T-helper 2 cell (primary cell): Measurements from ENCODE around the gene KCNA4.
"Not testable (repeated sequence)": the region's sequence is repeated elsewhere in the genome, so short reads cannot be mapped to it uniquely, and the experiment has no call there.

Experiments used
- DNase-seq, 5 experiments: peaks; one replicate each; pipeline versions ENCODE4 v3.0.0 to v3.0.0-alpha.2; 2012 to 2022
- total RNA-seq, 2 donors: gene quantifications; one replicate each; lab custom pipeline; 2026; lab: John Stamatoyannopoulos, UW

The KCNA4 gene
- total RNA-seq = 0 to 0.07 reads per million in 2 donors

- no peak for DNase-seq
Measured at GRCh38 chr11:30016588-30017363, at the start of gene KCNA4. KCNA4 (minus strand) TSS chr11:30017030; CDS start chr11:30012678, 4,352 bp downstream.

- DNase-seq = no peak
Measured at GRCh38 chr11:30062103-30062502, 45.3 kb upstream of the KCNA4 start.

DNA sequence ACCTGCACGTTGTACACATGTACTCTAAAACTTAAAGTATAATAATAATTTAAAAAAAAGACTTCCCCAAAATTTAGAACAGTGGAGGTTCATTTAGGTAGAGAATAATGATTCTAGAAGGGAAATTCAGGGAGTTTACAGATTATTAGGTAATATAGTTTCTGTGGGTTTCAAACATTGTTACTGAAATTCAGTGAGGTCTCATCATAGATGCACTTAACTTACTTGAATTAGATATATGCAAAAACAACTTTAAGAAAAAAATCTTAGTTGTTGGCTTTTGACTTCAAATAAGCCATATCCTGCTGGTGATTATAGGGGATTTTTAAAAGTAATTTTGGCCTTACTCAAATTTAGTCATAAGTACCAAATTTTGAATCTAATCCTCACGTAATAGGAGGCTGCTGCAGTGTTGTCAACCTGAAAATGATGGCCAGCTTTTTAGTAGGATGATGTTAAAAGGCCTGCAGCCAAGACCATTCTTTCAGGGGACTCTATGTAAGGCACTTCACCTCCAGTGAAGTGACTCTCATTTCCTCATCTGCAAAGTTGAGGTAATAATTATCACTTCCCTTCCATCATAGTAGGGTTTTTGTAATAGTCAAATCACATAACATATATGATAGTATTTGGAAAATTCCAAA, 42.5 kb upstream of the KCNA4 start:
- DNase-seq = no peak

GRCh38 chr11:30049214-30049613, 32.4 kb upstream of the KCNA4 start:
- DNase-seq = no peak

DNA sequence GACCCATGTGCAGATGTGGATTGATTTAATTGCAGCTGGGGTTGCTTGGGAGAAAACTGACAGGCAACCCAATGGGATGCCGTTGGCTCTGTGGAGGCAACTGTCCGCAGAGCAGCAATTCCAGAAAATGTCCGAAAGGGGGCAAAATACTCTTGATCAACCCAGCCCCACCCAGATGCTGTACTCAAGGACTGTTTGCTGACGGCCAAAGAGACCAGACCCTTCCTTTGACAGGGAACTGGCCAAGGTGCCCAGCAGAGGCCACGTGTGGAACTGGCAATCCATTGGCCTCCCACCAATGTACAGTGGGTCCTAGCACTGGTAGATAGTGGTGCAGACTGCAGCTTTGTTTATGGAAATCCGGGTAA, 29.7 kb upstream of the KCNA4 start:
- DNase-seq = no peak

DNA sequence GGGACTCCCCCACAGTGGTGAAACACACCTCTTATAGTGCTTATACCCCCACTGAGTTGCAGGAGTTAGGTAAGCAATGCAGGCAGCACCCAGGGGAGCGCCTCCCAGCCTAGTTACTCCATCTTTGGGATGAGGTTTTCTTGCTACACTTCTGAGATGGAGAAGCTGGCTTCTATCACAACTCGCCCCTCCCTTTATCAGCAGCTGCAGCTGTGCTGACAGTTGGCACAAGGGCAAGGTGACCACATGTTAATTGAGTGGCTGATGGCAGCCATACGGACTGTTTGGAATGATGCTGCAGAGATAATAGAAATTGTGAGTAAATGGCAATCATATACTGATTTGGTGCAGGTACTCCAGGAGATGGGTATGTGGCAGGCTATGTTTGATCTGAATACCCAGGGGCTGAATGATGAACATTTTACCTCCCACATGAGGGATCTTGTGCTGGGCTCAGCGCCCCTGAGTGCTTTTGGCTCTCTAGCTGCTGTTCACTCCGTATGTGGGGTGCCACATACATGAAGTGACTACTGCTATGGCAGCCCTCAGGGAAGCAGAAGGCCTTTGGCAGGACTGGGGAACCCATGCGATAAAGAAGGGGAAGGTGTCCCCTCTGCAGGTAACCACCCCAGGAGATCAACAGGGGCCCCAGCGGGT, 29.2 kb upstream of the KCNA4 start:
- DNase-seq = no peak

DNA sequence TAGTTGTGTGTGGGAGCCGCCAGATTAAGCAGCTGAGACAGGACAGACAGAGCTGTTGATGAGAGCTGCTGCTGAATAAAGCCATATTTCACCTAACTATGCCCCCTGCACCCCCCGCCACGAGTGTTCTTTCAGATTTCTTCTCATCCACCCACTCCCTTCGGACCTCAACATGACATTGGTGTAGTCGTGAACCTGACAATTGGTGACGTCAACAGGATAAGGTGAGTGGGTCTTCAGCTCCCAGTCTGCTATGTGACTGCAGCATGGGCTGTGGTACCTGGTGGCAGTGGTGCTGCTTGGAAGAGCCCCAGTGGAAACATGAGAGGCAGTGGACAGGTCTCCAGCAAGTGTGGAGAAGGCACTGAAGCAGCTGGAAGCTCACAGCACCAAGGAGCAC, 28.3 kb upstream of the KCNA4 start:
- no peak for DNase-seq

- no peak for DNase-seq
Measured at GRCh38 chr11:30041171-30041570, 24.3 kb upstream of the KCNA4 start.

- not testable (repeated sequence) for DNase-seq
Measured at GRCh38 chr11:30034746-30035145, 17.9 kb upstream of the KCNA4 start.

GRCh38 chr11:30034166-30034565, 17.3 kb upstream of the KCNA4 start:
- not testable (repeated sequence) for DNase-seq

DNA sequence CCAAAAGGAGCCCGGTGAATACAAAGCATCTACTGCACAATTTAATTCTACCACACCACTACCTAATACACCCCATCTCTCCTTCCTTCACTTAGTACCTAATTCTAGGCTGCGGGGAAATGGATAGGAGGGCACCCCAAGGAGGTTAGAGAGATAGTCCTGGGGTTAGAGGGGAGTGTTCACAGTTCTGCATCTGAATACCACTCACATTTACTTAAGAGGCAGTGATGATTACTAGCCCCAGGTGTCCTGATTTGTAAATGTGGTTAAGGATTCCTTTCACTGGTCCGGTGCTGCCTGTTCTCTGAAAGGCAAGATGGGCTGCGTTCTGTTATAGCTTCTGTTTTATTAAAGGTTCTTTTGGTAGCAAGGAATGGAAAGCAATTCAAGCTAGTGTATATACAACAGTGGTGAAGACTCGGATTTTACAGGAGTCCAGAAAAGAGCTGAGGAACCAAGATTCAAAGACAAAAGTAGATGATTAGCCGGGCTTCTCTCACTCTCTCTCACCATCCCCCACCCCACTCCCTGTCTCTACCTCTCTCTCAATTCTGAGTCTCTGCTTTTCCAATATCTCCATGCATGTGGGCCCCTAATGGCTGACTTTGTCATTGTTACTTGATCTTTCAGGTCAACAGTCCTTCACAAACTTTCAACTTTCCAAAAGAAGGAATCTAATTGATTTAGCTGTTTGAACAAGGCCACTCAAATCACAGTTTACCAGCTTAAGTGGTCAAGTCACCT, 8.7 kb upstream of the KCNA4 start:
- DNase-seq = no peak

DNA sequence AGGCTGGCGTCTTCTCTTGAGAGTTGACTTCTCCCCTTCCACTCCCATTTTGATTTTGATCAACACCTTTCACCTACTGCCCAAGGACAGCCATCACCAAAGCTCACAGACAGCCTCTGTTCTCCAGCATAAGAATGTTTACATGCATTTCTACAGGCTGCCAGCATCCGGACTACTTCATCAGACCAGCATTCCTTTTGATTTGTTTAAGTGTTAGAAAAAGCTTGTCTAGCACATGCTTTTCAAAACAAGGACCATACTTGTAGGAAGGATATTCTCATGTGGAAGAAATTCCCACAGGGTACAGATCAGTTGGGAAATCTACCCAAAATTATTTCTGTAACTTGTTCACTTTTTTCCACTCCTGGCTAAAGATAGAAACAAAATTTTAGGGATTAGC, 6.2 kb upstream of the KCNA4 start:
- no peak for DNase-seq

- DNase-seq = no peak
Measured at GRCh38 chr11:30019481-30019880, 2.7 kb upstream of the KCNA4 start.

DNA sequence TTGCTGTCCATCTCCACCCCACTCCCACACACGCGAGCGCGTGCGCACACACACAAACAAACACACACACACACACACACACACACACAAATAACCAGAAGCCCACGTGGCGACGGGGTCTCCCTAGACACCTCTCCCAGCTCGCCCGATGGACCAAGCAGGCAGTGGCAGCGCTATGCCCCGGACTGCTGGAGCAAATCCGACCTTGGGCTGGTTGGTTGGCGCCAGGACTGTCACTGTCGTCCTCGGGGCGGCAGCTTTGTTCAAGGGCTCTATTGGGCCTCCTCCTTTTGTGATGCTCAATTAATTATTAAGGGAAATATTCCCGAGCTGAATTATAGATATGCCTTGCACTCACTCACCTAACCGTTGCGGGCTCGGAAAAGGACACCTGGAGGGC, 1.7 kb upstream of the KCNA4 start:
- no peak for DNase-seq

- DNase-seq = no peak
Measured at GRCh38 chr11:30017445-30017895, 640 bp upstream of the KCNA4 start.

- no peak for DNase-seq
Measured at GRCh38 chr11:30015725-30016412, 961 bp downstream of the KCNA4 start.

- no peak for DNase-seq
Measured at GRCh38 chr11:30012346-30012745, 4.5 kb downstream of the KCNA4 start.

- DNase-seq = no peak
Measured at GRCh38 chr11:30009060-30009459, 7.8 kb downstream of the KCNA4 start.

DNA sequence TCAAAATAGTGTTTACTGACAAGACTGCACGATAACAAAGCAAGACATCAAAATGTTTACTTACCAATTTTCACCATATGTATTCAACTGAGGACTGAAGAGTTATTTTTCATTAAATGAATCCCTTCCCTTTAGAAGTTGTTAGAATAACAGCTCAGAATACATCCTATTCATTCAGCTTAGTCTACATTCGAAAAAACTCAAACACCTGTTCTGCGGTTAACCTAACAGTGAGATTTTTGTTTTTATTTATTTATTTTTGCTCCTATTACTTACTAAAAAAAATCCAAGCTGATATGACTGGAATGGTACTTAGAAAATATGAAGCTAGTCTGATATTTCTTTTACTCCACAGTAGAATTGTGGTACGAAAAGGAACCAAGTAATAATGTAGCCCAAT, 10.0 kb downstream of the KCNA4 start:
- no peak for DNase-seq

- no peak for DNase-seq
Measured at GRCh38 chr11:30002157-30002785, 14.6 kb downstream of the KCNA4 start.

DNA sequence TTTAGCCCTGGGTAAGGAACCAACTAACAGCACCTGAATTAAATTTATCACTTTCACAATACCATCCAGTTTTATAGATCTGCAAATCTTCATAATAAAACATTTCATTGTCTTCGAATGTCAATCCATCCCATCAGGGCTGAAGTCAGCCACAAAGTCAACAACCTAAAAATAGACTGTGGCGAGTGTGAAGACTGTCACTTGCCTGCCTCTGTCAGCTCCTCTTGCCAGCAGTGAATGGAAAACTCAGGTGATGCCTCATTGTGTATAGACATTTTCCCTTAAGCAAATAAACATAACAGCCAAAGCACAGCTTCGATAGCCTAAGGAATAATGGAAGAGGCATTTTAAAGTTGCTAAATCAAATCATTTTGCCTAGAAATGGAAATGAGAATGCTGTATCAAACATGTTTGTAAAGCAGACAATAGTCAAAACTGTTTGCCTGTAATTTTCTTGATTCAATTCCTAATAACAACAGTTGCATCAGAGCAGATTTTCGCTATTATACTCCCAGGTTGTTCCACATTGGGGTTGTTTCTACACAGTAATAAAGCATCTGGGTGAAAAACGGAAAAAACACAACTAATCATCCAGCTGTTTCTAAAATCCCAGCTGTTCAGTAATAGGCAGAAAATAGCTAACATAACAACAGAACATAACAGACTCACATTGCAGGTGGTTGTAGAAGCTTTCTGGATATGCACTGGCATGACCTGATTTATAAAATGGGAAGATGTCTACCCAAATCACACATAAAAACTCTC, 15.7 kb downstream of the KCNA4 start:
- no peak for DNase-seq
